ENCODE results near the gene ZSCAN29. TPM values are rescaled to one million over a fixed set of nuclear protein-coding genes. Genes with fewer than 3 reads are reported as not detected.
A peak's percentile ranks its signal among the peaks of the same experiment; 100 is the strongest.

ZSCAN29 gene
- total and polyA plus RNA-seq, 3 donors from 2014 or later: 25.3 to 62.5 (median 42.8) TPM

GRCh38 chr15:43330780-43331087, 40.1 kb downstream of the ZSCAN29 start:
- H3K4me3 ChIP-seq: peak overlapping the region; percentile 80 to 81
- intact Hi-C loops (cut with DNase I; ENCODE audit: low total_unique reads): no loop called here
- no peak for DNase-seq

GRCh38 chr15:43329960-43330779, 40.7 kb downstream of the ZSCAN29 start, which contains the start of gene LCMT2:
TSS of gene LCMT2 (minus strand) at chr15:43330573. CDS start at chr15:43330489, 84 bp downstream.
- intact Hi-C loops (cut with DNase I; ENCODE audit: low total_unique reads): no loop called here
- Histone ChIP-seq H3K4me3 (peak within 1 kb of the TSS; percentile 80 to 81), H3K36me3 (ENCODE audit: low read depth, missing control alignments) (no peaks in the 10 kb centered on the region), H3K9me3 (no peaks in the 10 kb centered on the region), H3K27ac (peak within 1 kb of the TSS; percentile 68 to 93), H3K4me1 (peaks cover 15% of the 10 kb centered on the region), H3K27me3 (no peaks in the 10 kb centered on the region)
- peak; percentile 94 for DNase-seq
- WGBS, 2 donors: 0% methylated on average over 6 to 57 of the region's 86 CpGs
- TF ChIP-seq POLR2A (IDR thresholded peaks at IDR 0.05) (no peak), CTCF (IDR thresholded peaks at IDR 0.05) (peak in 1 of 3 experiments; percentile 14)

More at GRCh38 chr15:43330780-43331087, 40.1 kb downstream of the ZSCAN29 start:
- Histone ChIP-seq H3K36me3 (ENCODE audit: low read depth, missing control alignments) (no peaks in the 10 kb centered on the region), H3K27me3 (no peaks in the 10 kb centered on the region), H3K4me1 (peaks cover 15% of the 10 kb centered on the region), H3K9me3 (no peaks in the 10 kb centered on the region), H3K27ac (peak overlapping the region; percentile 68 to 93)
- TF ChIP-seq POLR2A (IDR thresholded peaks at IDR 0.05) (no peak), CTCF (IDR thresholded peaks at IDR 0.05) (no peak)
- 4% methylated on average over 6 to 7 of the region's 7 CpGs for WGBS, 2 donors

GRCh38 chr15:43329217-43329959, 41.5 kb downstream of the ZSCAN29 start:
- Histone ChIP-seq H3K4me1 (peaks cover 15% of the 10 kb centered on the region), H3K27ac (peak overlapping the region; percentile 68 to 93), H3K27me3 (no peaks in the 10 kb centered on the region), H3K9me3 (no peaks in the 10 kb centered on the region), H3K4me3 (peak overlapping the region; percentile 80 to 81), H3K36me3 (ENCODE audit: low read depth, missing control alignments) (no peaks in the 10 kb centered on the region)
- 23 to 26% methylated on average over 24 to 38 of the region's 38 CpGs for WGBS, 2 donors
- intact Hi-C loops (cut with DNase I; ENCODE audit: low total_unique reads): no loop called here
- TF ChIP-seq CTCF (IDR thresholded peaks at IDR 0.05) (no peak), POLR2A (IDR thresholded peaks at IDR 0.05) (no peak)
- peak; percentile 17 for DNase-seq

GRCh38 chr15:43325039-43325684, 45.7 kb downstream of the ZSCAN29 start:
- no peaks in the 10 kb centered on the region for H3K36me3 ChIP-seq (ENCODE audit: low read depth, missing control alignments)
- no peak overlapping the region for H3K27ac ChIP-seq
- no peaks in the 10 kb centered on the region for H3K27me3 ChIP-seq
- 79 to 80% methylated on average over 6 of the region's 6 CpGs for WGBS, 2 donors
- peaks cover 15% of the 10 kb centered on the region for H3K4me1 ChIP-seq
- intact Hi-C loops (cut with DNase I; ENCODE audit: low total_unique reads): no loop called here
- TF ChIP-seq POLR2A (IDR thresholded peaks at IDR 0.05) (no peak), CTCF (IDR thresholded peaks at IDR 0.05) (no peak)
- no peak for DNase-seq
- no peaks in the 10 kb centered on the region for H3K9me3 ChIP-seq
- H3K4me3 ChIP-seq: no peak overlapping the region
